ENCODE measurements around the gene ANGEL2. TPM values are rescaled to one million over a fixed set of nuclear protein-coding genes. Genes with fewer than 3 reads are reported as not detected.
"Not testable (repeated sequence)": the region's sequence is repeated elsewhere in the genome, so short reads cannot be mapped to it uniquely, and the experiment has no call there.

Gene ANGEL2
- total RNA-seq, 1 experiment from 2014 or later: 25.5 TPM

GRCh38 chr1:212994926-212995325 lies 20.7 kb downstream of the ANGEL2 start:
- TF ChIP-seq SIN3A (IDR thresholded peaks at IDR 0.05; ENCODE audit: low read depth): no peak
- no peak for TF ChIP-seq TCF7L2 (IDR thresholded peaks at IDR 0.05; ENCODE audit: borderline replicate concordance, extremely low read depth, insufficient read depth, insufficient read length)
- H3K9me2 ChIP-seq (ENCODE audit: insufficient read depth): no peaks in the 10 kb centered on the region
- ChIA-PET POLR2A (no interaction called here), CTCF (interaction anchor here (0.9 to 3.0 kb wide), 7 partner anchors 9 to 539 kb away, joined by 3 to 13 read pairs (median 5); no protein-coding TSS in a partner anchor), RAD21 (ENCODE audit: low non-redundant PET in 1 of 2, low total read pairs in 2 of 2, uncharacterized antibody in 2 of 2, unreplicated experiment in 2 of 2) (interaction anchor here in 1 of 2 experiments (0.6 kb wide), 1 partner anchor 496 kb away, joined by 3 read pairs; no protein-coding TSS in a partner anchor)
- intact Hi-C loops (cut with micrococcal nuclease): loop anchor here (1.0 to 10.0 kb wide), 8 partner anchors 74 to 920 kb away; partner anchors contain the start of genes NSL1 and TATDN3
- H3K9ac ChIP-seq (ENCODE audit: low read length): no peak overlapping the region
- ATAC-seq (no peak), DNase-seq (ENCODE audit: low read depth, low spot score) (no peak)
- no peak overlapping the region for H3K27ac ChIP-seq (ENCODE audit: low read depth, low read length)
- H3K4me3 ChIP-seq (replicated peaks in 1 of 2; ENCODE audit: low read depth in 1 of 2, low read length in 2 of 2): no peak overlapping the region
- H3K27me3 ChIP-seq (ENCODE audit: insufficient read depth, low read length): no peaks in the 10 kb centered on the region
- no peaks in the 10 kb centered on the region for H3K4me1 ChIP-seq (ENCODE audit: control insufficient read depth in 1 of 2, insufficient read depth in 2 of 2, low read length in 2 of 2)
- H3K4me2 ChIP-seq (ENCODE audit: low read length): no peak overlapping the region
- no peaks in the 10 kb centered on the region for H3K9me3 ChIP-seq (ENCODE audit: control insufficient read depth in 1 of 2, insufficient read depth in 1 of 2, low read depth in 1 of 2, low read length in 2 of 2)
- no peak overlapping the region for H2AFZ ChIP-seq (ENCODE audit: low read depth, low read length, poor library complexity, severe bottlenecking)
- BruUV-seq (replicated peaks): no TSS peak
- no peaks in the 10 kb centered on the region for H3K79me2 ChIP-seq (ENCODE audit: insufficient read depth, low read length)
- no peaks in the 10 kb centered on the region for H4K20me1 ChIP-seq (ENCODE audit: insufficient read depth)
- H3K36me3 ChIP-seq (ENCODE audit: control insufficient read depth in 1 of 2, insufficient read depth in 2 of 2, low read length in 2 of 2): peaks cover 0 to 6% of the 10 kb centered on the region in 2 experiments; a peak in 1 of 4 replicates

- H4K20me1 ChIP-seq (ENCODE audit: insufficient read depth); DNase-seq (ENCODE audit: low read depth, low spot score); ATAC-seq; RAD21 ChIA-PET (ENCODE audit: low non-redundant PET in 1 of 2, low total read pairs in 2 of 2, uncharacterized antibody in 2 of 2, unreplicated experiment in 2 of 2); H3K9me2 ChIP-seq (ENCODE audit: insufficient read depth); H3K9ac ChIP-seq (ENCODE audit: low read length); H3K36me3 ChIP-seq (ENCODE audit: control insufficient read depth in 1 of 2, insufficient read depth in 2 of 2, low read length in 2 of 2); H3K4me2 ChIP-seq (ENCODE audit: low read length); BruUV-seq (replicated peaks); H2AFZ ChIP-seq (ENCODE audit: low read depth, low read length, poor library complexity, severe bottlenecking); H3K27ac ChIP-seq (ENCODE audit: low read depth, low read length); H3K4me1 ChIP-seq (ENCODE audit: control insufficient read depth in 1 of 2, insufficient read depth in 2 of 2, low read length in 2 of 2); H3K4me3 ChIP-seq (replicated peaks in 1 of 2; ENCODE audit: low read depth in 1 of 2, low read length in 2 of 2); H3K9me3 ChIP-seq (ENCODE audit: control insufficient read depth in 1 of 2, insufficient read depth in 1 of 2, low read depth in 1 of 2, low read length in 2 of 2); H3K27me3 ChIP-seq (ENCODE audit: insufficient read depth, low read length); H3K79me2 ChIP-seq (ENCODE audit: insufficient read depth, low read length); POLR2A ChIA-PET: not testable (repeated sequence)
- CTCF ChIA-PET: interaction anchor here (1.0 to 3.0 kb wide), 4 partner anchors 10 to 329 kb away, joined by 3 to 13 read pairs (median 8); no protein-coding TSS in a partner anchor
- intact Hi-C loops (cut with micrococcal nuclease): loop anchor here (2.0 to 10.0 kb wide), 2 partner anchors 537 to 919 kb away; no protein-coding TSS in a partner anchor
Observed at GRCh38 chr1:212993960-212994359, 21.7 kb downstream of the ANGEL2 start.

Measured in HCT116 (cell line).